Keratinocyte (primary cell): ENCODE measurements around the gene NTN1. TPM values are rescaled to one million over a fixed set of nuclear protein-coding genes. Genes with fewer than 3 reads are reported as not detected.

ENCODE experiments used
- DNase-seq: peaks from one replicate; pipeline ENCODE4 v3.0.0-alpha.2; 2011; ENCODE audit warnings: low read depth, missing footprints, low spot score
- FAIRE-seq: peaks from 2 replicates; lab custom pipeline; 2011; peaks lifted over from hg19 to GRCh38; lab: Jason Lieb, UNC
- H2AFZ ChIP-seq: 2 replicates; pipeline ENCODE4 v1.6.0; 2012; ENCODE audit warnings: low read length, control low read depth, inconsistent platforms; ENCODE audit not compliant: control insufficient read depth
- H3K27ac ChIP-seq: 2 replicates; pipeline ENCODE4 v1.5.1; 2011; ENCODE audit warnings: low read length; ENCODE audit not compliant: control insufficient read depth, insufficient read depth
- H3K27me3 ChIP-seq: 3 replicates; pipeline ENCODE4 v1.6.0; 2011; ENCODE audit warnings: low read length; ENCODE audit not compliant: control insufficient read depth, insufficient read depth; ENCODE audit errors: extremely low read depth
- H3K36me3 ChIP-seq, 2 experiments: 2 replicates in 1 of 2; 3 replicates in 1 of 2; pipeline ENCODE4 v1.5.1; 2011; ENCODE audit warnings: low read length in 2 of 2, mild to moderate bottlenecking in 1 of 2; ENCODE audit not compliant: control insufficient read depth in 2 of 2, insufficient read depth in 2 of 2; ENCODE audit errors: extremely low read depth in 1 of 2
- H3K4me1 ChIP-seq: 3 replicates; pipeline ENCODE4 v1.5.1; 2011; ENCODE audit warnings: low read length; ENCODE audit not compliant: control insufficient read depth, insufficient read depth; ENCODE audit errors: extremely low read depth
- H3K4me2 ChIP-seq: 3 replicates; pipeline ENCODE4 v1.6.0; 2011; ENCODE audit warnings: low read depth, low read length; ENCODE audit not compliant: control insufficient read depth, insufficient read depth; ENCODE audit errors: extremely low read depth
- H3K4me3 ChIP-seq, 3 experiments: fragments of 200-600 bp in 1 of 3; sonication (generic) in 1 of 3; 2 replicates in 2 of 3; 3 replicates in 1 of 3; pipeline ENCODE4 v1.5.1; 2011 to 2016; ENCODE audit warnings: low read length in 3 of 3, mild to moderate bottlenecking in 3 of 3, control low read depth in 2 of 3, inconsistent platforms in 1 of 3, low read depth in 1 of 3, mixed read lengths in 1 of 3, mixed run types in 1 of 3, moderate library complexity in 1 of 3; ENCODE audit not compliant: control insufficient read depth in 2 of 3, insufficient read depth in 2 of 3; ENCODE audit errors: extremely low read depth in 1 of 3
- H3K79me2 ChIP-seq: 2 replicates; pipeline ENCODE4 v1.6.0; 2012; ENCODE audit warnings: low read length; ENCODE audit not compliant: control insufficient read depth, insufficient read depth
- H3K9ac ChIP-seq: 3 replicates; pipeline ENCODE4 v1.6.0; 2011; ENCODE audit warnings: low read length; ENCODE audit not compliant: control insufficient read depth, insufficient read depth; ENCODE audit errors: extremely low read depth
- H3K9me1 ChIP-seq: 3 replicates; pipeline ENCODE4 v1.6.0; 2011; ENCODE audit warnings: low read length; ENCODE audit not compliant: control insufficient read depth, insufficient read depth; ENCODE audit errors: extremely low read depth
- H3K9me3 ChIP-seq: 2 replicates; pipeline ENCODE4 v1.5.1; 2012; ENCODE audit warnings: low read depth, low read length; ENCODE audit not compliant: control insufficient read depth
- H4K20me1 ChIP-seq: 3 replicates; pipeline ENCODE4 v1.6.0; 2011; ENCODE audit warnings: low read length; ENCODE audit not compliant: control insufficient read depth, insufficient read depth; ENCODE audit errors: extremely low read depth
- EZH2 ChIP-seq: IDR thresholded peaks from one replicate; pipeline ENCODE4 v1.6.1; 2012; ENCODE audit warnings: inconsistent platforms, mild to moderate bottlenecking, low read length, moderate library complexity
- dilution Hi-C: fragments of 300-500 bp; cut with MboI; formaldehyde crosslinking; loops from one replicate; pipeline ENCODE4 v1.7.0; 2020; ENCODE audit warnings: low sequenced_read_pairs; ENCODE audit not compliant: extremely low pct_ligation_motif_present
- polyA plus RNA-seq, 5 experiments: library from polyadenylated mRNA; depleted of rRNA in 3 of 5; stranded (reverse) in 3 of 5; stranded (forward) in 1 of 5; unstranded in 1 of 5; fragments of >200 nt; gene quantifications; 1 replicate in 1 of 5; 2 replicates in 3 of 5; 3 replicates in 1 of 5; pipeline versions ENCODE4 v1.2.1 to v1.2.3, GENCODE V29; 2011 to 2012; ENCODE audit warnings: missing spikeins in 2 of 5, low read depth in 1 of 5, low replicate concordance in 1 of 5
- TF ChIP-seq, protein P1 (sequence below), 3 experiments: IDR thresholded peaks in 1 of 3; conservative IDR thresholded peaks in 1 of 3; optimal IDR thresholded peaks in 1 of 3; 2 replicates in 2 of 3; 3 replicates in 1 of 3; pipeline versions ENCODE3 to v1.5.1; 2011; ENCODE audit warnings: low read length in 3 of 3, mild to moderate bottlenecking in 3 of 3, moderate library complexity in 2 of 3, control low read depth in 1 of 3, inconsistent platforms in 1 of 3; ENCODE audit not compliant: insufficient read depth in 2 of 3; ENCODE audit errors: extremely low read depth in 1 of 3

The NTN1 gene
- polyA plus RNA-seq, 1 donor (not counting 4 experiments of a cell fraction or from before 2014, with no cell fraction given), result 0.10 TPM

DNA sequence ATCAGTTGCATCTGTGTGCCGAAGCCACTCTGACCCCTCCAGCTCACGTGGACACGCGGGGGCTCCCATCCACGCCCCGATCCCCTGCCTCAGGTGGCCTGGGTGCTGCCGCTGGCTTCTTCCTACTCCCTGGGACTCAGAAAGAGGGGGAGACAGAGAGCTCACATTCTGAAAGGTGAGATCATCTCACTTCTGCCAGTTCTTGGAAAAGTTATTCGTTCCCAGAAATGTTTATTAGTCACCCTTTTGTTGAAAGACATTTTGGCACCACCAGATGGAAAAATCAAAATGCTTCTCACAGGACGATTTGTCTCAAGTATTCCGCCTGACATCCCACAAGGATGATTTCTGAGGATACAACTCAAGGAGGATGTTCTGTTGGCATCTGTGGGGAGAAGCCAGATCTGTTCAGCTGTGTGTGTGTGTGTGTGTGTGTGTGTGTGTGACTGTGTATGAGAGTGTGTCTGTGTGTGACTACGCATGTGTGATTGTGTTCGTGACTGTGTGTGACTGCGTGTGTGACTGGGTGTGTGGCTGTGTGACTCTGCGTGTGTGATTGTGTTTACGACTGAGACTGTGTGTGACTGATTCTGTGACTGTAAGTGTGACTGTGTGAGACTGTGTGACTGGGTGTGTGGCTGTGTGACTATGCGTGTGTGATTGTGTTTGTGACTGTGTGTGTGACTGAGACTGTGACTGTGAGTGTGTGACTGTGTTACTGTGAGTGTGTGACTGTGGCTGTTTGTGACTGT, 207.3 kb downstream of the NTN1 start:
- no peaks in the 10 kb centered on the region for H3K4me1 ChIP-seq
- no peaks in the 10 kb centered on the region for H3K36me3 ChIP-seq
- no peaks in the 10 kb centered on the region for H4K20me1 ChIP-seq
- no peak for TF ChIP-seq EZH2
- TF ChIP-seq, protein P1, sequence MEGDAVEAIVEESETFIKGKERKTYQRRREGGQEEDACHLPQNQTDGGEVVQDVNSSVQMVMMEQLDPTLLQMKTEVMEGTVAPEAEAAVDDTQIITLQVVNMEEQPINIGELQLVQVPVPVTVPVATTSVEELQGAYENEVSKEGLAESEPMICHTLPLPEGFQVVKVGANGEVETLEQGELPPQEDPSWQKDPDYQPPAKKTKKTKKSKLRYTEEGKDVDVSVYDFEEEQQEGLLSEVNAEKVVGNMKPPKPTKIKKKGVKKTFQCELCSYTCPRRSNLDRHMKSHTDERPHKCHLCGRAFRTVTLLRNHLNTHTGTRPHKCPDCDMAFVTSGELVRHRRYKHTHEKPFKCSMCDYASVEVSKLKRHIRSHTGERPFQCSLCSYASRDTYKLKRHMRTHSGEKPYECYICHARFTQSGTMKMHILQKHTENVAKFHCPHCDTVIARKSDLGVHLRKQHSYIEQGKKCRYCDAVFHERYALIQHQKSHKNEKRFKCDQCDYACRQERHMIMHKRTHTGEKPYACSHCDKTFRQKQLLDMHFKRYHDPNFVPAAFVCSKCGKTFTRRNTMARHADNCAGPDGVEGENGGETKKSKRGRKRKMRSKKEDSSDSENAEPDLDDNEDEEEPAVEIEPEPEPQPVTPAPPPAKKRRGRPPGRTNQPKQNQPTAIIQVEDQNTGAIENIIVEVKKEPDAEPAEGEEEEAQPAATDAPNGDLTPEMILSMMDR (optimal IDR thresholded peaks at IDR 0.05 in 1 of 3, IDR thresholded peaks at IDR 0.05 in 1 of 3, conservative IDR thresholded peaks at IDR 0.05 in 1 of 3; ENCODE audit: extremely low read depth in 1 of 3, insufficient read depth in 2 of 3, low read length in 3 of 3), result no peak
- no peak overlapping the region for H3K27ac ChIP-seq
- no peaks in the 10 kb centered on the region for H3K9me1 ChIP-seq
- H3K4me3 ChIP-seq, result no peak overlapping the region
- H3K9ac ChIP-seq, result no peak overlapping the region
- H3K4me2 ChIP-seq, result no peak overlapping the region
- H3K79me2 ChIP-seq, result no peaks in the 10 kb centered on the region
- dilution Hi-C loops, result no loop called here
- FAIRE-seq (no peak), DNase-seq (no peak)
- no peak overlapping the region for H2AFZ ChIP-seq
- no peaks in the 10 kb centered on the region for H3K27me3 ChIP-seq
- peaks cover 3% of the 10 kb centered on the region for H3K9me3 ChIP-seq

- Histone ChIP-seq H3K27ac (no peak overlapping the region), H3K9me3 (peaks cover 3% of the 10 kb centered on the region), H3K4me3 (no peak overlapping the region), H4K20me1 (no peaks in the 10 kb centered on the region), H2AFZ (no peak overlapping the region), H3K36me3 (no peaks in the 10 kb centered on the region), H3K27me3 (no peaks in the 10 kb centered on the region), H3K79me2 (no peaks in the 10 kb centered on the region), H3K4me2 (no peak overlapping the region), H3K9me1 (no peaks in the 10 kb centered on the region), H3K4me1 (no peaks in the 10 kb centered on the region), H3K9ac (no peak overlapping the region)
- DNase-seq (no peak), FAIRE-seq (no peak)
- TF ChIP-seq EZH2, result no peak
- TF ChIP-seq, protein P1 (optimal IDR thresholded peaks at IDR 0.05 in 1 of 3, IDR thresholded peaks at IDR 0.05 in 1 of 3, conservative IDR thresholded peaks at IDR 0.05 in 1 of 3; ENCODE audit: extremely low read depth in 1 of 3, insufficient read depth in 2 of 3, low read length in 3 of 3), result no peak
- dilution Hi-C loops, result no loop called here
These were observed 208.0 kb downstream of the NTN1 start for GRCh38 chr17:9229160-9229825.
